ENCODE data around the gene NME2. TPM values are rescaled to one million over a fixed set of nuclear protein-coding genes. Genes with fewer than 3 reads are reported as not detected.

NME2 gene
- polyA plus RNA-seq, 1 donor (not counting 4 experiments of a cell fraction or from before 2014, with no cell fraction given), result 1,260 TPM

- Histone ChIP-seq H2AFZ (ENCODE audit: control insufficient read depth, low read length) (no peak overlapping the region), H3K4me2 (ENCODE audit: control insufficient read depth, extremely low read depth, insufficient read depth, low read depth, low read length) (no peak overlapping the region), H3K9me1 (ENCODE audit: control insufficient read depth, extremely low read depth, insufficient read depth, low read length) (no peaks in the 10 kb centered on the region), H3K9ac (ENCODE audit: control insufficient read depth, extremely low read depth, insufficient read depth, low read length) (no peak overlapping the region), H3K27me3 (ENCODE audit: control insufficient read depth, extremely low read depth, insufficient read depth, low read length) (no peaks in the 10 kb centered on the region), H4K20me1 (ENCODE audit: control insufficient read depth, extremely low read depth, insufficient read depth, low read length) (no peaks in the 10 kb centered on the region), H3K4me3 (ENCODE audit: control insufficient read depth in 2 of 3, extremely low read depth in 1 of 3, insufficient read depth in 2 of 3, low read depth in 1 of 3, low read length in 3 of 3) (no peak overlapping the region), H3K79me2 (ENCODE audit: control insufficient read depth, insufficient read depth, low read length) (no peaks in the 10 kb centered on the region), H3K4me1 (ENCODE audit: control insufficient read depth, extremely low read depth, insufficient read depth, low read length) (no peaks in the 10 kb centered on the region), H3K9me3 (ENCODE audit: control insufficient read depth, low read depth, low read length) (no peaks in the 10 kb centered on the region), H3K27ac (ENCODE audit: control insufficient read depth, insufficient read depth, low read length) (no peak overlapping the region), H3K36me3 (ENCODE audit: control insufficient read depth in 2 of 2, extremely low read depth in 1 of 2, insufficient read depth in 2 of 2, low read length in 2 of 2) (peaks cover 3 to 7% of the 10 kb centered on the region in 2 experiments)
- peak; percentile 13 for FAIRE-seq
- TF ChIP-seq EZH2 (IDR thresholded peaks at IDR 0.05; ENCODE audit: low read length) (no peak), CTCF (optimal IDR thresholded peaks at IDR 0.05 in 1 of 3, IDR thresholded peaks at IDR 0.05 in 1 of 3, conservative IDR thresholded peaks at IDR 0.05 in 1 of 3; ENCODE audit: extremely low read depth in 1 of 3, insufficient read depth in 2 of 3, low read length in 3 of 3) (no peak)
- DNase-seq (ENCODE audit: low read depth, low spot score), result no peak
- dilution Hi-C loops (cut with MboI; ENCODE audit: extremely low pct_ligation_motif_present, low sequenced_read_pairs), result no loop called here
Observed at GRCh38 chr17:51214920-51215319, 48.7 kb downstream of the NME2 start.

GRCh38 chr17:51217946-51218345, 51.7 kb downstream of the NME2 start:
- dilution Hi-C loops (cut with MboI; ENCODE audit: extremely low pct_ligation_motif_present, low sequenced_read_pairs), result no loop called here
- H2AFZ ChIP-seq (ENCODE audit: control insufficient read depth, low read length), result no peak overlapping the region
- H3K4me1 ChIP-seq (ENCODE audit: control insufficient read depth, extremely low read depth, insufficient read depth, low read length), result no peaks in the 10 kb centered on the region
- H3K9ac ChIP-seq (ENCODE audit: control insufficient read depth, extremely low read depth, insufficient read depth, low read length), result no peak overlapping the region
- peaks cover 3 to 8% of the 10 kb centered on the region in 2 experiments for H3K36me3 ChIP-seq (ENCODE audit: control insufficient read depth in 2 of 2, extremely low read depth in 1 of 2, insufficient read depth in 2 of 2, low read length in 2 of 2)
- H3K4me3 ChIP-seq (ENCODE audit: control insufficient read depth in 2 of 3, extremely low read depth in 1 of 3, insufficient read depth in 2 of 3, low read depth in 1 of 3, low read length in 3 of 3), result no peak overlapping the region
- no peak for DNase-seq (ENCODE audit: low read depth, low spot score)
- H4K20me1 ChIP-seq (ENCODE audit: control insufficient read depth, extremely low read depth, insufficient read depth, low read length), result no peaks in the 10 kb centered on the region
- no peaks in the 10 kb centered on the region for H3K9me1 ChIP-seq (ENCODE audit: control insufficient read depth, extremely low read depth, insufficient read depth, low read length)
- no peak overlapping the region for H3K4me2 ChIP-seq (ENCODE audit: control insufficient read depth, extremely low read depth, insufficient read depth, low read depth, low read length)
- TF ChIP-seq CTCF (optimal IDR thresholded peaks at IDR 0.05 in 1 of 3, IDR thresholded peaks at IDR 0.05 in 1 of 3, conservative IDR thresholded peaks at IDR 0.05 in 1 of 3; ENCODE audit: extremely low read depth in 1 of 3, insufficient read depth in 2 of 3, low read length in 3 of 3) (no peak), EZH2 (IDR thresholded peaks at IDR 0.05; ENCODE audit: low read length) (no peak)
- H3K9me3 ChIP-seq (ENCODE audit: control insufficient read depth, low read depth, low read length), result no peaks in the 10 kb centered on the region
- H3K27me3 ChIP-seq (ENCODE audit: control insufficient read depth, extremely low read depth, insufficient read depth, low read length), result no peaks in the 10 kb centered on the region
- H3K79me2 ChIP-seq (ENCODE audit: control insufficient read depth, insufficient read depth, low read length), result no peaks in the 10 kb centered on the region
- H3K27ac ChIP-seq (ENCODE audit: control insufficient read depth, insufficient read depth, low read length), result no peak overlapping the region
- no peak for FAIRE-seq

All from keratinocyte (primary cell).